ENCODE data around the gene ANKRD29. TPM values are rescaled to one million over a fixed set of nuclear protein-coding genes. Genes with fewer than 3 reads are reported as not detected.
"Not testable (repeated sequence)": the region's sequence is repeated elsewhere in the genome, so short reads cannot be mapped to it uniquely, and the experiment has no call there.

Gene ANKRD29
- total and polyA plus RNA-seq, 8 donors: 23.1 to 75.5 (median 46.1) TPM

GRCh38 chr18:23617412-23618014 lies 45.2 kb downstream of the ANKRD29 start:
- Histone ChIP-seq H3K9me3 (no peaks in the 10 kb centered on the region), H3K36me3 (no peaks in the 10 kb centered on the region), H3K27ac (no peak overlapping the region), H3K4me1 (peaks cover 8 to 21% of the 10 kb centered on the region in 2 donors), H3K4me3 (no peak overlapping the region), H3K27me3 (peaks cover 0 to 38% of the 10 kb centered on the region in 2 donors)
- no peak for ATAC-seq
- no peak for DNase-seq
- intact Hi-C loops (cut with DNase I): loop anchor here in 1 of 2 donors (10.0 kb wide), 1 partner anchor 507 kb away; no protein-coding TSS in a partner anchor
- no peak for TF ChIP-seq CTCF (IDR thresholded peaks at IDR 0.05)

GRCh38 chr18:23616258-23616657 lies 46.5 kb downstream of the ANKRD29 start:
- ATAC-seq (no peak), DNase-seq (no peak)
- peaks cover 0 to 30% of the 10 kb centered on the region in 2 donors for H3K27me3 ChIP-seq
- no peaks in the 10 kb centered on the region for H3K9me3 ChIP-seq
- intact Hi-C loops (cut with DNase I): loop anchor here in 1 of 2 donors (10.0 kb wide), 1 partner anchor 509 kb away; no protein-coding TSS in a partner anchor
- H3K27ac ChIP-seq: no peak overlapping the region
- H3K36me3 ChIP-seq: no peaks in the 10 kb centered on the region
- no peak for TF ChIP-seq CTCF (IDR thresholded peaks at IDR 0.05)
- H3K4me1 ChIP-seq: peaks cover 8 to 21% of the 10 kb centered on the region in 2 donors
- H3K4me3 ChIP-seq: no peak overlapping the region

GRCh38 chr18:23614891-23615290 lies 47.8 kb downstream of the ANKRD29 start:
- no peak for ATAC-seq

DNA sequence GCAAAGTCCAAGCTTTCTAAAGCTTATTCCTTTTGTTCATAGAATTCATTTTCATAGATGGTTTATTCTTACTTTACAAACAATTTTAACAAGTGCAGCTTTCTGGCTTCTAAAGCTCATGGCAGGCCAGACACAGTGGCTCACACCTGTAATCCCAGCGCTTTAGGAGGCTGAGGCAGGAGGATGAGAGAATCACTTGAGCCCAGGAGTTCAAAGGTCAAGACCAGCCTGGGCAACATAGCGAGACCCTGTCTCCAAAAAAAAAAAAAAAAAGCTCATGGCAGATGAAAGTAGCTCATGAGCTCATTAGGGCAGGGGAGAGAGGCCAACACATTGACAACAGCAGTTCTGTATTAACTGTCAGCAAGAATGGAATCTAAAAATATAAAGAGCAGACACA lies 48.3 kb downstream of the ANKRD29 start:
- Histone ChIP-seq H3K36me3 (no peaks in the 10 kb centered on the region), H3K27ac (no peak overlapping the region), H3K9me3 (no peaks in the 10 kb centered on the region), H3K27me3 (peaks cover 0 to 11% of the 10 kb centered on the region in 2 donors), H3K4me3 (no peak overlapping the region), H3K4me1 (peaks cover 5 to 16% of the 10 kb centered on the region in 2 donors)
- intact Hi-C loops (cut with DNase I): loop anchor here in 1 of 2 donors (10.0 kb wide), 1 partner anchor 510 kb away; no protein-coding TSS in a partner anchor
- TF ChIP-seq CTCF (IDR thresholded peaks at IDR 0.05): no peak
- no peak for DNase-seq
- no peak for ATAC-seq

More at GRCh38 chr18:23614891-23615290, 47.8 kb downstream of the ANKRD29 start:
- Histone ChIP-seq H3K27ac (no peak overlapping the region), H3K27me3 (peaks cover 0 to 16% of the 10 kb centered on the region in 2 donors), H3K9me3 (no peaks in the 10 kb centered on the region), H3K4me1 (peaks cover 8 to 21% of the 10 kb centered on the region in 2 donors), H3K36me3 (no peaks in the 10 kb centered on the region), H3K4me3 (no peak overlapping the region)
- TF ChIP-seq CTCF (IDR thresholded peaks at IDR 0.05): no peak
- no peak for DNase-seq
- intact Hi-C loops (cut with DNase I): loop anchor here in 1 of 2 donors (10.0 kb wide), 1 partner anchor 510 kb away; no protein-coding TSS in a partner anchor

- H3K36me3 ChIP-seq, H3K4me1 ChIP-seq, DNase-seq, H3K27me3 ChIP-seq, H3K4me3 ChIP-seq, ATAC-seq, H3K27ac ChIP-seq, H3K9me3 ChIP-seq: not testable (repeated sequence)
- intact Hi-C loops (cut with DNase I): loop anchor here in 1 of 2 donors (10.0 kb wide), 1 partner anchor 512 kb away; no protein-coding TSS in a partner anchor
Measured at GRCh38 chr18:23613091-23613475, 49.6 kb downstream of the ANKRD29 start.

Data from left lung (tissue), 10 donors.